GM19463 (cell line): Measurements from ENCODE around the gene CHKB.

Source experiments
- ATAC-seq: cut with Tn5 transposase; IDR thresholded peaks from one replicate; pipeline ENCODE4 v1.9.1; 2021; ENCODE audit warnings: mild to moderate bottlenecking, moderate library complexity; ENCODE audit not compliant: unreplicated experiment

The CHKB gene

GRCh38 chr22:50532824-50533796 lies 49.5 kb downstream of the CHKB start:
- ATAC-seq: no peak

- no peak for ATAC-seq
Observed at GRCh38 chr22:50531962-50532674, 50.5 kb downstream of the CHKB start.

- no peak for ATAC-seq
Observed at GRCh38 chr22:50531546-50531961, 51.1 kb downstream of the CHKB start.

GRCh38 chr22:50530877-50531545 lies 51.6 kb downstream of the CHKB start:
- ATAC-seq: peak; percentile 22

GRCh38 chr22:50530580-50530876 lies 52.1 kb downstream of the CHKB start:
- no peak for ATAC-seq

GRCh38 chr22:50529897-50530579 lies 52.6 kb downstream of the CHKB start, which contains the start of gene TYMP:
Gene TYMP (minus strand): TSS chr22:50530012. CDS start chr22:50529709, 303 bp downstream.
- ATAC-seq: peak; percentile 20

- no peak for ATAC-seq
Observed at GRCh38 chr22:50529416-50529896, 53.2 kb downstream of the CHKB start.
